ENCODE results near the gene PTPN13.

PTPN13 gene

DNA sequence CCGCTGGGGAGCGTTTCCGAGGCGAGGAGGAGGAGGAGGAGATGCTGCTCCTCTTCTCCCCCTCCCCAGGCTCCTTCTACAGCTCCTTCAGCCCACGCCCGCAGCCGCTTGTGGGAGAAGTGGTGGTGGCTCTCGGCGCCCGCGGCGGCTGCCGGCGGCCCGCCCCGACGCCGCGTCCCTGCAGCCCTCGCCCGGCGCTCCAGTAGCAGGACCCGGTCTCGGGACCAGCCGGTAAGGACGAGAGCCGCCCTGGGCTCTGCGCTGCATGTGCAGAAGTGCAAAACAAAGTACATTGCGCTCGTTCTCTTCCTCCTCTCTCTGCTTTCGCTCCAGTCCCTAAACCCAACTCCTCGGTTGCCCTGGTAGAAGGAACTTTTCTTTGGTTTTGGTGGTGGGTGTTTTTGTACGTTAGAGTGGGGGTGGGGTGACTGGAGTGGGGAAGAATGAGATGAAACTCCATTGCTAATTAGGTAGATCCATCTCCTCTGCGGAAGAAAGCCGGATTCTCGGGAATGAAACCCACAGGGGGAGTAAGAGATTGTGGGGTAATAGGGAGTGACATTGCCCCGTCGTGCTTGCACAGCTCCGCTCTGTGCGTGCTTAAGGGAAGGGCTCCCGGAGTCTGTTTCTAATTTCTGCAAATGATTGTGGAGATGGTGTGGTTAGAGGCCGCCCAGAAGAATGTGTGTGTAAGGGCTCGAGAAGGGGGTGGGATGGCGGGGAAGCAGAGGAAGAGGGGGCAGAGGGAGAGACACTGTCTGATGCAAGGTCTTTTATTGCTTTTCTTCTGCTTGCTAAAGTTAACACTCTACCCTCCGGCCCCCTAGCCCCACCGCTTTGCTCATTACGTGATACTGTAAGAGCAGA, 677 bp downstream of the PTPN13 start:
- peak in 1 of 2 donors; percentile 11 for DNase-seq

- no peak for DNase-seq
These were observed 1.3 kb downstream of the PTPN13 start for GRCh38 chr4:86595426-86595805.

DNA sequence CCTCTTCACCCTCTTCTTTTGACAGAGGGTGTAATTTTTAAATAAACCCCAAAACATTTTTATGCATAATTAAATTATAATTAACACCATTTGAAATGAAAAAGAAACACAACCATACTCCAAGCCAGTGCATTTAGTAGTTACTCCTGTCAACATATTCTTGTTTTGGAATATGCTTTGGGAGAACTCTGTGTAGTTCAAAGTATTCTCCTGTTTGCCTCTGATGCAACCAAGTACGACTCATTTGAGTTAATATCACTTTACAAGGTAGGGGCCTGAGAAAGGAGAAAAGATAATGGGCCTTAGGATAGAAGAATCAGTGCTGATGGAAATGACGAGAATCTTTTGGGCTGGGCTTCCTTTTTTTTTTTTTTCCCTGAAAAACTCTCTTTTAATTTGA, 2.7 kb downstream of the PTPN13 start:
- DNase-seq = no peak

DNA sequence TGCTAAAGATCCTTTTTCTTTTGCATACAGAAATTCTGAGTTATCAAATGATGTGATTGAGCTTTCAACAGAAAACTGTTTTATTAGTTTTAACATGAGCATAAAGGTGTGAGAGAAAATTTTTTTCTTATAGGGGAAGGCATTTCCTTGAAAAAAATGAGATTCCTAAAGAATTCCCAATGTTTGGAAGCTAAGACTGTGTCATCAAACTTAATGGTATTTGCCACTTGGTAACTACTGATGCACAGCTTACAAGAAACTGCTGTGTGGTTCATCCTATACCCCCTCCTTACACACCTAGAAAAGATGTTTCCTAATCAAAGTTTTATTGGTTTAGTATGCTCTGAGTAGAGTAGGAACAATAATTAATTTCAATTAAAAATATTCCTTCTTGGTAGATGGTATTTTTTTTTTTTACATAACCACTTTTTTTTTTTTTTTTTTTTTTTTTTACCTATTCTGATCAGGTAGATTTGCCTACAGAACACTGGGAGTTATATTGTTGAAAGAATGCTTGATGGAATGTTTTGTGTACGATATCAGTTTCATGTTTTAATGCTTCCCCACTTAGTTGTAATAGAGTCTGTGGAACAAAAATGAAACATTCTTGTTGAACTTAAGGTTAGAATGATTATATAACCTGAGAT, 6.0 kb downstream of the PTPN13 start:
- DNase-seq = no peak

- DNase-seq = no peak
These were observed 9.3 kb downstream of the PTPN13 start for GRCh38 chr4:86603311-86603885.

DNA sequence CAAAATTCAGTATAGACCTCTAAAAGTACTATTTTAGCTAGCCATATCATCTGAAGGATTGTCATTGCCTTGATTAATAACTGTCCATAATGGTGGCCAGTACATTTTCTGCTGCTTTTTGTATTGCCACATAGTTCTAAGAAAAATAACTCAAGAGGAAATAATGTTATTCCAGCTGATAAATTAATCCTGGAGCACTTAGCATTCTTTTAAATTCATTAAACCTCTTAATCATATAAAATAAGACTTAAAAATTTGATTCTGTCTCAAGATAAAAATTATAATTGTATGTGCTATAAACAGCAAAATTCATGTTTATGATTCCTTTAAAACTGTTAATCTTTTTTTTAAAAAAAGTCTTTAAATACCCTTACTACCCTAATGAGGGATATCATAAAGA, 12.7 kb downstream of the PTPN13 start:
- DNase-seq = no peak

- no peak for DNase-seq
These were observed 14.8 kb downstream of the PTPN13 start for GRCh38 chr4:86608757-86609375.

DNA sequence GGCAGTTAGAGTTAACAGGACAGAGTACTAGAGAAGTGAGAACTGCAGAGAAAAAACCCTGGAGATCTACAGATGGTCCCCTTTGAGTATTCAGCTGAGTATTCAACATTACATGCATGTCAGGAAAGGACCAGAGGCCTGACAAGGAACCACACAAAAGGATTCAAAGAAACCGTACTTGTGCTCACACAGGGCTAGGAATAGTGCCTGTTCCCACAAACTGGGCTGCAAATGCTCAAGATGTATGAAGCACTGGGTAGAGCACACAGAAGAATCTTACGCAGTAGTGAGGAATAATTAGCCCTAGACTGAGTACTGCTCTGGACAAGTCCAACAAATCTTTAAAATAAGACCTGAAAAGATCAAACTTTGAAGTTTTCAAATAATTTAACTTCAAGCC, 17.6 kb downstream of the PTPN13 start:
- no peak for DNase-seq

DNA sequence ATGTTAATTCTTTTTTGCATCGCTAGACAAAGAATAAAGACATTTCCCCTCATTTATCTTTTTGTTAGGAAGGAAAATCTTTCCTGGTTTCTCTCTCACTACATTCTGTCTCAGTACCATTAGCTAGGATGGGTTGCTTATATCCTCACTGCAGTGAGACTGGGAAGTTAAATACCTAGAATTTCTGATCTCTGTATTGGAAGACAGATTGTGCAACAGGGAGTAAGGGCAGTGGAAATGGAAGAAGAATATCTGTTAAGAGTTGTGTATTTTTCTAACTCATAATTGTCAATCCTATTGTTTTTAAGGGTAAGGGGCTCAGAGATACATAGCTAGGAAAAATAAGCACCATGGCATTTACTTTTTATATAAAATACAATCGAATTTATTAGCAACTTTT, 19.6 kb downstream of the PTPN13 start:
- no peak for DNase-seq

- no peak for DNase-seq
These were observed 20.8 kb downstream of the PTPN13 start for GRCh38 chr4:86614865-86615264.

DNA sequence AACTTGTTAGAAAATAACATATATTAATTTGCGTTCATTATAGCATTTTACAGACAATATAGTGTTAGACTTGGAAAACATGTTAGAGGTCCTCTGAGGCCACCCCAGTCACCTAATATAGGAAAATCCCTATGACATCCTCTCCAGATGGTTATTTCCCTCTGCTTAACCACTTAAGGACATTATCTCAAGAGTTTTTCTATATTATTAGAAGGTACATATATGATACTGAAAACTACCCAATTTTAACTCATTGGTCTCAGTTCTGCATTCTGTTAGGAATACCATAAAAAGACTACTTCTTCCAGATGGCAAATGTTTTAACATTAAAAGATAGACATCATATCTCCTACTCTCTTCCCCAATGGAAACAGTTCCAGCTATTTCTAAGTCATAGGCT, 21.4 kb downstream of the PTPN13 start:
- DNase-seq = no peak

DNA sequence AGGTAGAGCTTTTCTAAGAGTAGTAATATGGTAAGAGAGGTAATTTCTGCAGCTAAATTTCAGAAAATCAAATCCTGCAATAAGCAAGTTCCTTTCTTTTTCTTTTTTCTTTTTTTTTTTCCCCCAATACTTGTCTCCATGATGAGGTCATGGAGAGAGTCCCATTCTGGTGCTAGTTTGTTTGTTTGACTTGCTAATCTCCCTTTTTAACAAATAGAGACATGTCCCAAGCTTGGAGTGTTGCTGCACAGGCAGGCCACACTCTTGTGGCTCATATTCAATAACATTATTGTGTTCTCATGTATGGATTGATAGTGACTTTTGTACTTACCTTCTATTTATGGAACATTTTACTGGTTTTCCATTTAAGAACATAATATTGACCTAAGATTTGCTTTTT, 25.5 kb downstream of the PTPN13 start:
- no peak for DNase-seq

- no peak for DNase-seq
These were observed 27.3 kb downstream of the PTPN13 start for GRCh38 chr4:86621435-86621834.

DNA sequence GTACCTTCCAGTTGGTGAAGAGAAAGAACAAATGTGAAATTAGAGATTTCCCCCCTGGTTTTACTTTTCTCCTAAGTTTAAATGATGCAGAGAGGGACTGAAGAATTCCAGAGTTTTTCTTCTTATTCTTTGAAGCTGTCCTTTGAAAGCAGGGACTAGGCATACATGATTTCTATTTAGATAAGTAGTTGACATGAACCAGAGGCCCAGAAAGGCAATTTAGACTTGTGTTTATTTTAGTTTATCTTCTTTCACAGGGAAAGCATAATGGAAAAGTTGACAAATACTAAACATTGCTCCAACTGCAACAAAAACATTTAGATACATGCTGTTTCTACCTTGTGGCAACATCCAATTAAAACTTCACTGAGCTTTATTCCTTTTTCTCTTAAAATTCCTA, 32.0 kb downstream of the PTPN13 start:
- DNase-seq = no peak

GRCh38 chr4:86627462-86628135, 33.5 kb downstream of the PTPN13 start:
- no peak for DNase-seq

DNA sequence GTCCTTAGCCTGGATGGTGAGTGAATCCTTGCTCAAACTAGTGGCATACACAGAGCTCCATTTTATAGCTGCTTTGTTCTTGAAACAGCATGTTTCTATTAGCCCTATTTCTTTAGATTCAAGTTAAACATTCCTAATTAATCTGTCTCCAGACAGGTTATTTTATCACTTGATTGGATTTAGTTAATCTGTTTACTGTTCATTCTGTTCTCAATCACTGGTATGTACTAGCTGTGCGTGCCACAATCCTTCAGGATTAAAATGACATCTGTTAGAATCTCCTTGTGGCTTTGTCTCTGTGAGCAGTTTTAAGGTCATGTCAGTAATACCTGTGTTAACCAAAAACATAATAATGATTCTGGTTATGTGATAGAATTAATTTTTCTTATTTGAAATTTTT, 36.5 kb downstream of the PTPN13 start:
- DNase-seq = no peak

- DNase-seq = no peak
These were observed 37.1 kb downstream of the PTPN13 start for GRCh38 chr4:86631166-86631565.

DNA sequence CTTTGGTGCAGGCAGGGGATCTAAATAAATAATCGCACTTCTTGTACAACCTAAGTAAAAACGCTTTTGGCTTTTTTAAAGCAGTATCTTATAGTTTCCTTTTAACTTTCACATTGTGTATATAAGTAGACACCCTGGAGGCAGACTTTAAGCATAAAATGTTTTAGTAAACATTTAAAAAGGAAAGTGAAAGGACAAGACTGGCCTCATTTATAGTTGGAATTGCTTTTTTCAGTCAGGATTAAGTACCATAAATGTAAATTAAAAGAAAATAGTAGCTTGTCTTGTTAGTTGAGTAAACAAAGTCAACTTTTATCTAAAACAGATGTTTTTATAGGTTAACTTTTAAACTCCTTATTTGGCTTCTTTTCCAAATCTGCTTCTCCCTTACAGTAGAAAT, 39.7 kb downstream of the PTPN13 start:
- no peak for DNase-seq

DNA sequence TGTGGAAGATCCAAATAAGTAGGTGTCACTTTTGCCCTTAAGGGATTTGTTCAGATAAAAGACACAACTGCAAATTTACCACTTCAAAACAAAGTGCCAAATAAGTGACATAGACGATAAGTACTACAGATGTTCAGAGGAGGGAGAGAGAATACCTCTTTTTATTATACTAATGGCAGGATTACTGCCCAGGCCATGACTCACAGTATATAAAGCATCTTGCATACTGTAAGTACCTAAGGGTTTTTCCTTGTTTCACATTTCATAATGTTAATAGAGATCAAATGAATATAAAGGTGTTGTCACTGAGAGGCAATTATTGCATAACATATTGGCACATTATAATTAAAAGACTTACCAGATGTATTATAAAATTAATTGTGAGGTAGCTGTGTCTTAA, 46.4 kb downstream of the PTPN13 start:
- no peak for DNase-seq

- DNase-seq = no peak
These were observed 47.5 kb downstream of the PTPN13 start for GRCh38 chr4:86641516-86642090.

GRCh38 chr4:86644892-86645291, 50.8 kb downstream of the PTPN13 start:
- DNase-seq = no peak

- DNase-seq = no peak
These were observed 58.3 kb downstream of the PTPN13 start for GRCh38 chr4:86652332-86652932.
